ENCODE measurements around the gene DNM2.

The DNM2 gene

GRCh38 chr19:10782795-10783194 is 64.9 kb downstream of the DNM2 start:
- H3K36me3 ChIP-seq (ENCODE audit: control insufficient read depth, insufficient read depth, low read length), result peaks cover 11% of the 10 kb centered on the region
- H2BK120ac ChIP-seq (ENCODE audit: low read depth, low read length), result no peak overlapping the region
- H3K4me1 ChIP-seq (ENCODE audit: control insufficient read depth, low read depth, low read length), result no peaks in the 10 kb centered on the region
- H3K9ac ChIP-seq (ENCODE audit: low read length), result no peak overlapping the region
- no peak for DNase-seq
- H2BK15ac ChIP-seq (replicated peaks; ENCODE audit: low read depth), result no peak overlapping the region
- no peak overlapping the region for H4K5ac ChIP-seq (ENCODE audit: low read length)
- H3K27me3 ChIP-seq (ENCODE audit: insufficient read depth, low read length, poor library complexity), result no peaks in the 10 kb centered on the region
- H3K79me1 ChIP-seq (ENCODE audit: low read length), result no peaks in the 10 kb centered on the region
- no peak overlapping the region for H3K4ac ChIP-seq (ENCODE audit: low read depth, low read length)
- no peak overlapping the region for H3K4me3 ChIP-seq (ENCODE audit: low read length)
- no peak overlapping the region for H3K56ac ChIP-seq (ENCODE audit: low read length)
- H2BK5ac ChIP-seq (ENCODE audit: low read length), result no peak overlapping the region
- no peak overlapping the region for H3K23ac ChIP-seq (ENCODE audit: low read length)
- no peak overlapping the region for H3K27ac ChIP-seq (ENCODE audit: low read depth, low read length)
- no peak overlapping the region for H3K4me2 ChIP-seq (ENCODE audit: low read length)
- no CpG with 5 or more reads among the region's 13 CpGs for WGBS (ENCODE audit: extremely low coverage, insufficient coverage, low lambda C conversion rate)
- no peaks in the 10 kb centered on the region for H3K79me2 ChIP-seq (ENCODE audit: control insufficient read depth, insufficient read depth, low read length)
- H3K18ac ChIP-seq (ENCODE audit: low read length), result no peak overlapping the region
- H2AK5ac ChIP-seq (ENCODE audit: low read length), result no peak overlapping the region
- H4K8ac ChIP-seq (ENCODE audit: low read depth, low read length), result no peak overlapping the region

DNA sequence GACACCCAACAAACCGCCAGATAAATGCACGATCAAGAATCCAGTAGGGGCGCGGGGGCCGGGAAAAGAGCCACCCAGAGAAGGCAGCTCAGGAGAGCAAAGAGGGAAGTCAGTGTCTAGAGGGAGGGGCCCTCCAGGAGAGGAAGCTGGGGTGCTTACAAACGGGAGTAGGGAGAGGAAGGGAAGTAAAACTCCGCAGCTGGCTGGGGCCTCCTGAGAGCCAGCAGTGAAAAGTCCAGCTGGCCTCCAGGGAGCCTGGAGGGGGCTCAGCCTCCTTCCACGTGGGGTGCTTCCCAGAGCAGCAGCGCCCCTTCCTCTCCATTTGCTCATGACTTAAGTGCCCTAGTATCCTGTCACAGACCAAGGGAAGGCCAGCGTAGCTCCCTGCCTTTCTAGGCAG is 66.4 kb downstream of the DNM2 start:
- no peaks in the 10 kb centered on the region for H3K27me3 ChIP-seq (ENCODE audit: insufficient read depth, low read length, poor library complexity)
- no peak overlapping the region for H3K18ac ChIP-seq (ENCODE audit: low read length)

GRCh38 chr19:10788146-10788545 is 70.3 kb downstream of the DNM2 start:
- no peak overlapping the region for H3K27ac ChIP-seq (ENCODE audit: low read depth, low read length)
- H4K5ac ChIP-seq (ENCODE audit: low read length), result no peak overlapping the region
- no peaks in the 10 kb centered on the region for H3K4me1 ChIP-seq (ENCODE audit: control insufficient read depth, low read depth, low read length)
- no peak overlapping the region for H3K4ac ChIP-seq (ENCODE audit: low read depth, low read length)
- no peak overlapping the region for H2BK15ac ChIP-seq (replicated peaks; ENCODE audit: low read depth)
- no CpG with 5 or more reads among the region's 8 CpGs for WGBS (ENCODE audit: extremely low coverage, insufficient coverage, low lambda C conversion rate)
- H3K23ac ChIP-seq (ENCODE audit: low read length), result no peak overlapping the region
- no peak overlapping the region for H2BK5ac ChIP-seq (ENCODE audit: low read length)
- H3K9ac ChIP-seq (ENCODE audit: low read length), result no peak overlapping the region
- no peak overlapping the region for H4K8ac ChIP-seq (ENCODE audit: low read depth, low read length)
- H2AK5ac ChIP-seq (ENCODE audit: low read length), result no peak overlapping the region
- no peak overlapping the region for H2BK120ac ChIP-seq (ENCODE audit: low read depth, low read length)
- H3K79me1 ChIP-seq (ENCODE audit: low read length), result no peaks in the 10 kb centered on the region
- H3K4me2 ChIP-seq (ENCODE audit: low read length), result no peak overlapping the region
- no peak overlapping the region for H3K56ac ChIP-seq (ENCODE audit: low read length)
- H3K4me3 ChIP-seq (ENCODE audit: low read length), result no peak overlapping the region
- H3K18ac ChIP-seq (ENCODE audit: low read length), result no peak overlapping the region
- no peak for DNase-seq
- H3K79me2 ChIP-seq (ENCODE audit: control insufficient read depth, insufficient read depth, low read length), result no peaks in the 10 kb centered on the region
- peaks cover 3% of the 10 kb centered on the region for H3K36me3 ChIP-seq (ENCODE audit: control insufficient read depth, insufficient read depth, low read length)
- H3K27me3 ChIP-seq (ENCODE audit: insufficient read depth, low read length, poor library complexity), result no peaks in the 10 kb centered on the region

More for the DNA sequence above, 66.4 kb downstream of the DNM2 start:
- Histone ChIP-seq H3K79me1 (ENCODE audit: low read length) (no peaks in the 10 kb centered on the region), H4K5ac (ENCODE audit: low read length) (no peak overlapping the region), H4K8ac (ENCODE audit: low read depth, low read length) (no peak overlapping the region), H3K9ac (ENCODE audit: low read length) (no peak overlapping the region), H2BK5ac (ENCODE audit: low read length) (no peak overlapping the region), H3K56ac (ENCODE audit: low read length) (no peak overlapping the region), H2AK5ac (ENCODE audit: low read length) (no peak overlapping the region), H3K4me1 (ENCODE audit: control insufficient read depth, low read depth, low read length) (no peaks in the 10 kb centered on the region), H3K4ac (ENCODE audit: low read depth, low read length) (no peak overlapping the region), H2BK120ac (ENCODE audit: low read depth, low read length) (no peak overlapping the region), H3K4me3 (ENCODE audit: low read length) (no peak overlapping the region), H2BK15ac (replicated peaks; ENCODE audit: low read depth) (no peak overlapping the region), H3K27ac (ENCODE audit: low read depth, low read length) (no peak overlapping the region), H3K79me2 (ENCODE audit: control insufficient read depth, insufficient read depth, low read length) (no peaks in the 10 kb centered on the region), H3K23ac (ENCODE audit: low read length) (no peak overlapping the region), H3K4me2 (ENCODE audit: low read length) (no peak overlapping the region), H3K36me3 (ENCODE audit: control insufficient read depth, insufficient read depth, low read length) (peaks cover 11% of the 10 kb centered on the region)
- no CpG with 5 or more reads among the region's 10 CpGs for WGBS (ENCODE audit: extremely low coverage, insufficient coverage, low lambda C conversion rate)
- DNase-seq, result no peak

GRCh38 chr19:10789866-10790265 is 72.0 kb downstream of the DNM2 start:
- H2BK5ac ChIP-seq (ENCODE audit: low read length), result no peak overlapping the region
- no peak overlapping the region for H3K9ac ChIP-seq (ENCODE audit: low read length)
- WGBS (ENCODE audit: extremely low coverage, insufficient coverage, low lambda C conversion rate), result no CpG with 5 or more reads among the region's 10 CpGs
- no peak overlapping the region for H3K18ac ChIP-seq (ENCODE audit: low read length)
- H2AK5ac ChIP-seq (ENCODE audit: low read length), result no peak overlapping the region
- H2BK120ac ChIP-seq (ENCODE audit: low read depth, low read length), result no peak overlapping the region
- H3K23ac ChIP-seq (ENCODE audit: low read length), result no peak overlapping the region
- H3K79me1 ChIP-seq (ENCODE audit: low read length), result no peaks in the 10 kb centered on the region
- no peaks in the 10 kb centered on the region for H3K79me2 ChIP-seq (ENCODE audit: control insufficient read depth, insufficient read depth, low read length)
- no peak overlapping the region for H3K56ac ChIP-seq (ENCODE audit: low read length)
- no peak overlapping the region for H3K4me3 ChIP-seq (ENCODE audit: low read length)
- no peak overlapping the region for H4K5ac ChIP-seq (ENCODE audit: low read length)
- H3K4ac ChIP-seq (ENCODE audit: low read depth, low read length), result no peak overlapping the region
- no peak overlapping the region for H2BK15ac ChIP-seq (replicated peaks; ENCODE audit: low read depth)
- no peak overlapping the region for H3K4me2 ChIP-seq (ENCODE audit: low read length)
- H3K36me3 ChIP-seq (ENCODE audit: control insufficient read depth, insufficient read depth, low read length), result peaks cover 4% of the 10 kb centered on the region
- no peak overlapping the region for H3K27ac ChIP-seq (ENCODE audit: low read depth, low read length)
- no peaks in the 10 kb centered on the region for H3K4me1 ChIP-seq (ENCODE audit: control insufficient read depth, low read depth, low read length)
- no peaks in the 10 kb centered on the region for H3K27me3 ChIP-seq (ENCODE audit: insufficient read depth, low read length, poor library complexity)
- no peak overlapping the region for H4K8ac ChIP-seq (ENCODE audit: low read depth, low read length)
- DNase-seq, result no peak

- Histone ChIP-seq H3K36me3 (ENCODE audit: control insufficient read depth, insufficient read depth, low read length) (peaks cover 14% of the 10 kb centered on the region), H3K79me1 (ENCODE audit: low read length) (no peaks in the 10 kb centered on the region), H2BK15ac (replicated peaks; ENCODE audit: low read depth) (no peak overlapping the region), H3K27me3 (ENCODE audit: insufficient read depth, low read length, poor library complexity) (no peaks in the 10 kb centered on the region), H3K9ac (ENCODE audit: low read length) (no peak overlapping the region), H3K4me3 (ENCODE audit: low read length) (no peak overlapping the region), H3K23ac (ENCODE audit: low read length) (no peak overlapping the region), H2AK5ac (ENCODE audit: low read length) (no peak overlapping the region), H3K18ac (ENCODE audit: low read length) (no peak overlapping the region), H4K5ac (ENCODE audit: low read length) (no peak overlapping the region), H2BK120ac (ENCODE audit: low read depth, low read length) (no peak overlapping the region), H3K56ac (ENCODE audit: low read length) (no peak overlapping the region), H3K4me2 (ENCODE audit: low read length) (no peak overlapping the region), H3K79me2 (ENCODE audit: control insufficient read depth, insufficient read depth, low read length) (no peaks in the 10 kb centered on the region), H3K4me1 (ENCODE audit: control insufficient read depth, low read depth, low read length) (no peaks in the 10 kb centered on the region), H3K27ac (ENCODE audit: low read depth, low read length) (no peak overlapping the region), H4K8ac (ENCODE audit: low read depth, low read length) (no peak overlapping the region), H3K4ac (ENCODE audit: low read depth, low read length) (no peak overlapping the region), H2BK5ac (ENCODE audit: low read length) (no peak overlapping the region)
- no peak for DNase-seq
- WGBS (ENCODE audit: extremely low coverage, insufficient coverage, low lambda C conversion rate), result no CpG with 5 or more reads among the region's 19 CpGs
These were observed 78.8 kb downstream of the DNM2 start for GRCh38 chr19:10796653-10797052.

DNA sequence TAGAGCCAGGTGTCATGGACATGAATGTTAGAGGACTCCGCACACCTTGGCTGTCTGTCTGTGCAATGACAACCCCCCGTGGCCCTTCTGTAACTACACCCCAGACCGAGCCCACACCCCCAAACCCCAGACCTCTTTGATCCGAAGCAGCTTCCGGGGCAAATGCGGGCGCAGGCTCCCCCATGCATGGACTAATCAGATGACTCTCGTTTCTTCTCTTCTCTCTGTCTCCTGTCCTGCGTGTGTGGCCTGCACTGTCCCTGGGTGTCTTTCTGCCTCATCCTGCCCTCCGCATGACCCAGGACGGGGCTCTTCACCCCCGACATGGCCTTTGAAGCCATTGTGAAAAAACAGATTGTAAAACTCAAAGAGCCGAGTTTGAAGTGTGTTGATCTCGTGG is 79.2 kb downstream of the DNM2 start:
- H2BK120ac ChIP-seq (ENCODE audit: low read depth, low read length), result no peak overlapping the region
- no peak overlapping the region for H3K4ac ChIP-seq (ENCODE audit: low read depth, low read length)
- no peak overlapping the region for H2BK5ac ChIP-seq (ENCODE audit: low read length)
- peaks cover 14% of the 10 kb centered on the region for H3K36me3 ChIP-seq (ENCODE audit: control insufficient read depth, insufficient read depth, low read length)
- H3K18ac ChIP-seq (ENCODE audit: low read length), result no peak overlapping the region
- no peak overlapping the region for H2BK15ac ChIP-seq (replicated peaks; ENCODE audit: low read depth)
- no peaks in the 10 kb centered on the region for H3K27me3 ChIP-seq (ENCODE audit: insufficient read depth, low read length, poor library complexity)
- no CpG with 5 or more reads among the region's 14 CpGs for WGBS (ENCODE audit: extremely low coverage, insufficient coverage, low lambda C conversion rate)
- H3K4me1 ChIP-seq (ENCODE audit: control insufficient read depth, low read depth, low read length), result no peaks in the 10 kb centered on the region
- H3K4me3 ChIP-seq (ENCODE audit: low read length), result no peak overlapping the region
- no peak overlapping the region for H3K9ac ChIP-seq (ENCODE audit: low read length)
- no peaks in the 10 kb centered on the region for H3K79me1 ChIP-seq (ENCODE audit: low read length)
- H3K23ac ChIP-seq (ENCODE audit: low read length), result no peak overlapping the region
- no peak overlapping the region for H3K4me2 ChIP-seq (ENCODE audit: low read length)
- no peak for DNase-seq
- no peak overlapping the region for H4K8ac ChIP-seq (ENCODE audit: low read depth, low read length)
- no peak overlapping the region for H4K5ac ChIP-seq (ENCODE audit: low read length)
- H3K79me2 ChIP-seq (ENCODE audit: control insufficient read depth, insufficient read depth, low read length), result no peaks in the 10 kb centered on the region
- no peak overlapping the region for H2AK5ac ChIP-seq (ENCODE audit: low read length)
- no peak overlapping the region for H3K56ac ChIP-seq (ENCODE audit: low read length)
- no peak overlapping the region for H3K27ac ChIP-seq (ENCODE audit: low read depth, low read length)

Measured in mesendoderm (in vitro differentiated cells).